NCI-H2227 treated with DMSO at 0.1 percent for 48 hours (cell line): Measurements from ENCODE around the gene S100A4.

Experiments used
- DNase-seq: peaks from one replicate; lab custom pipeline; 2025; lab: John Stamatoyannopoulos, UW

Gene S100A4

DNA sequence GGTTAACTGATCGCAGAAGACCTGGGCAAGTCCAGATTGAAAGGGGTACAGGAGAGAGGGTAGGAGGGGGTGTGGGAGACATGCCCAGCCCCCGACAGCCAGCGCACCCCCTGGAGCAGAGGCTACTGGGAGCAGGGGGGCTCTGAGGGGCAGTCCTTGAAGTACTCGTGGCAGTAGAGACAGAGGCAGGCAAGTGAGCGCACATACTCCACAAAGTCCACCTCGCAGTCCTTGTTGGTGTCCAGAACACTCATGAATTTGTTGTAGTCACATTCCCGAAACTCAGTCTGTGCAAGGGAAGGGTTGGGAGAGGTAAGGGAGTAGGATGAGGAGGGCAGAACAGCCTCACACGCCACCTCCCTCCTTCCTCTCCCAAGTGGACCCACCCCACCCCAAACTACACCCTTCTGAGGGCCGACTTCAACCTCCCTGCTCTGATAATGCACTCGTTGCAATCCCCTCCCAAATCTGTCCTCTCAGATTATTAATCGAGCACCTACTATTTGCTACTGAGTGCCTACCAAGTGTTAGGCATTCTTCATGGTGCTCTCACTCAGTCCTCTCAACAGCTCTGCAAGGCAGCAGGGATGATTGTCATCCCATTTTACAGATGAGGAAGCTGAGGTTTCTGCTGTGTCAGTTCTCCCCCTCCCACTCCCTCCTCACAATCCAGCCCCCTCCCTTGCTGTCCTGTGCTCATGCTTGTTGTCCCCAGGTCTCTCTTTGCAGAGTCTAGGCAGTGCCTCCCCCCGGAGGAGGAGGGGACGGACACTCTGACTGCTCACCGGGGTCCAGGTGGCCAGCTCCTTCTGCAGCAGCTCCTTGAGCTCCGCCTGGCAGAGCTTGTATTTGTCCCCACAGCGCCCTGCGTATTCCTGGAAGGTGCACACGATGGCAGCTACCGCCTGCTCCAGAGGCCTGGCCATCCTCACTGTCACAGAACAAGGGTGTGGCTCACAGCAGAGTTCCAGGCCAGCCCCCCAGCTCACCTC, 2.2 kb upstream of the S100A4 start:
- no peak for DNase-seq

DNA sequence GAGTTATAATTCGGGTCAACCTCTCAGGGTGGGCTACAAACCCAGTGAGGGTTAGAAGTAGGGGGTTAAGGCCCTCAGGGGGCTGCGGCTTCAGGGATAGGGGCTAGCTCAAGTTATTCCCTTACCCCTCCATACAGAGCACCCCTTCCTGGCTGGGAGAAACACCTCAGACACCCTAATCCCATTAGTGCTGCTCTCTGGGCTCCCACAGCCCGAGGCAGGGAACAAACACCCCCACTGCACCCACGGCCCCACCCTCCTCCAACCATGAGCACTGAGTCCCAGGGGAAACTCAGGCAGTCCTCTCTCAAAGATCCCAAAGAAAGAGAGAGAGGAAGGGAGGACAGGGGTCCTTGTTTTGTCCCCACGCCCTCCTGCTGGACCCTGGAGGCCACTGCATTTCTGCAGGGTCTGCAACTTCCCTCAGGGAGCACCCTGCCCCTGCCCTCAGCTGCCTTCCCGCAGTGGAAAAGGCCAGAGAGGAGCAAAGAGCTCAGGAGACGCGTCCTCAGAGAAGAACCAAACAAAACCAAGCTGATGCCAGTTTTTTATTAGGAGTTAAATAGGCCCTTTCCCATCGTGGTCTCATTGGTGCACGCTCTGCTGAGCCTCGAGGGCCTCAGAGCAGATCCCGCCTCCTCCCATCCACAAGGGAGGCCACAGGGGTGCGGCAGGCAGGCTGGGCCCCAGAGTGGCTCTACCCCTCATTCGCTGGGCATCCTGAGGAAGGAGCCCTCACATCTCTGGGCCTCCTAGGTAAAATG, 1.4 kb upstream of the S100A4 start:
- no peak for DNase-seq

DNA sequence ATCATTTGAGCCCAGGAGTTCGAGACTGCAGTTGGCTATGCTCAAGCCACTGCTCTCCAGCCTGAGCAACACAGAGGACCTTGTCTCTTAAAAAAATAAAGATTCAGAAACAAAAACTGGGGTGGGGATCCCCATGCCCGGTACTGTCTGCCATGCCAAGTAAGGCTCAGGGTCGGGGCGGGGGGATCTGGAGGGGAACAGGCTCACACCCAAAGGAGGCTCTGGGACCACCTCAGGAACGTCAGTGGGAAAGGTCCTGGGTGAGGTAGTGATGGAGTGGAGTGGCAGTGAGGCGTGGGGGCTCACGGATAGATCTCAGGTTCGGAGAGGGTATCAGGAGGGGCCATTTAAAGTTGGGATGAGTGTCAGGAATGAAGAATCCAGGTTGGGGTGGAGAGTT, 765 bp upstream of the S100A4 start:
- DNase-seq: no peak

DNA sequence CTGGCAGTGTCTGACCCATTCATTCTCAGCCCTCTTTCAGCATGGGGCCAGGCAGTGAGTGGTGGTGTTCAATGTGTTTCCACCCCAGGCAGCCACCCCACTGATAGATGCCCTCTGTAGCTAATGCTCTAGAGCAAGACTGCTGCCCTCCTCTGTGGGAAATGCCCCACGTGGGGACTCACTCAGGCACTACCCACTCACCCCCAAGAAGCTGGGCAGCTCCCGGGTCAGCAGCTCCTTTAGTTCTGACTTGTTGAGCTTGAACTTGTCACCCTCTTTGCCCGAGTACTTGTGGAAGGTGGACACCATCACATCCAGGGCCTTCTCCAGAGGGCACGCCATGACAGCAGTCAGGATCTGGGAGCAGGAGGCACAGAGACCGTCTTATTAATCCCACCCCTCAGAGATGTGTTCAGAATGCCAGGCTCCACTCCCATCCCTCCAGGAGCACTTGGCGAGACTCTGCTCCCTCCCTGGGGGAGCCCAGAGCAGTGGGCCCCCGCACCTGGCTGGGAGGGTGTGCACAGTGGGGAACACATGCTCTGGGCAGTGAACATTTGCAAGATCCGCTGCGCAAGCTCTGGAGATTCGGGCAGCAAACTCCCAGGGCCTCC, 1.0 kb downstream of the S100A4 start:
- DNase-seq: no peak

DNA sequence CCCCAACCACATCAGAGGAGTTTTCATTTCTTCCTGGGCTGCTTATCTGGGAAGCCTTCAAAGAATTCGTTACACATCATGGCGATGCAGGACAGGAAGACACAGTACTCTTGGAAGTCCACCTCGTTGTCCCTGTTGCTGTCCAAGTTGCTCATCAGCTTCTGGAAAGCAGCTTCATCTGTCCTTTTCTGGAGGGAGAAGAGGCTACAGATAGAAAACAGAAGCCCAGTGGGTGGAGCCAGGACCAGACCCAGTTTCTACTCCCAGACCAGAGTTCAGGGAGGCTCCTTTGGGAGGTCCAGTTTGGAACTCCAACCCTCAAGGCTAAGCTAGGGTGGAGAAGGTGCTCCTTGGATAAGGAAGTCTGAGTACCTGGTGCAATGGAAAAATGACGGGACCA, 1.9 kb downstream of the S100A4 start:
- DNase-seq: no peak

DNA sequence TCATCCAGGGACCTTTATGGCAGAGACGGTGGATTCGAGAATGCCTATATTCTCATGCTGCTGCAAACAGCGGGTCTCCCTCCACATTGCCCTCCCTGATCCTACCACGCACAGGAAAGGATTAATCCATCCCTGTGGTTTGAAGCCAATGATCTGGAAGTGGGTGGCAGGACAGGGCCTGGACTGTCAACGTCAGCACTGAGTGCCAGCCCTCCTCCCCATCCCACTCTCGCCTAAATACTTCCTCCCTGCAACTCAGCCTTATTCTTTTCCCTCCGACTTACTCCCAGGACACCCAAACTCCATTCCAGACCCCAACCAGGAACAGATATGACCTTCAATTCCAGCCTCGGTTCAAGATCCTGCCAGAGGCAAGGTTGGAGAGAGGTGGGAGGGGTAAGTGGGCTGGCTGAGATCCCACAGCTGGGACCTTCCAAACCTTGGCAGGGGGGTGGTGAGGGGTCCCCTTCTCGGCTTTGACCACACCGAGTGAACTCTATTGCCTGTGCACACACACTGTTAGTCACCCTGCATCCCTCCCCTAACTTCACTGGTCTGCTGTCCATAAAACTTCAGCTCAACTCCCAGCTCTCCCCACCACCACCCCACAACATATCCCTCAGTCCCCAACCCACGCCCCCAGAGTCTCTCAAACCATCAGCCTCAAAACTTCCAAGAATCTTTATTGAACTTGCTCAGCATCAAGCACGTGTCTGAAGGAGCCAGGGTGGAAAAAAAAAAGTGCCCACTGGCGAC, 2.5 kb downstream of the S100A4 start:
- no peak for DNase-seq

DNA sequence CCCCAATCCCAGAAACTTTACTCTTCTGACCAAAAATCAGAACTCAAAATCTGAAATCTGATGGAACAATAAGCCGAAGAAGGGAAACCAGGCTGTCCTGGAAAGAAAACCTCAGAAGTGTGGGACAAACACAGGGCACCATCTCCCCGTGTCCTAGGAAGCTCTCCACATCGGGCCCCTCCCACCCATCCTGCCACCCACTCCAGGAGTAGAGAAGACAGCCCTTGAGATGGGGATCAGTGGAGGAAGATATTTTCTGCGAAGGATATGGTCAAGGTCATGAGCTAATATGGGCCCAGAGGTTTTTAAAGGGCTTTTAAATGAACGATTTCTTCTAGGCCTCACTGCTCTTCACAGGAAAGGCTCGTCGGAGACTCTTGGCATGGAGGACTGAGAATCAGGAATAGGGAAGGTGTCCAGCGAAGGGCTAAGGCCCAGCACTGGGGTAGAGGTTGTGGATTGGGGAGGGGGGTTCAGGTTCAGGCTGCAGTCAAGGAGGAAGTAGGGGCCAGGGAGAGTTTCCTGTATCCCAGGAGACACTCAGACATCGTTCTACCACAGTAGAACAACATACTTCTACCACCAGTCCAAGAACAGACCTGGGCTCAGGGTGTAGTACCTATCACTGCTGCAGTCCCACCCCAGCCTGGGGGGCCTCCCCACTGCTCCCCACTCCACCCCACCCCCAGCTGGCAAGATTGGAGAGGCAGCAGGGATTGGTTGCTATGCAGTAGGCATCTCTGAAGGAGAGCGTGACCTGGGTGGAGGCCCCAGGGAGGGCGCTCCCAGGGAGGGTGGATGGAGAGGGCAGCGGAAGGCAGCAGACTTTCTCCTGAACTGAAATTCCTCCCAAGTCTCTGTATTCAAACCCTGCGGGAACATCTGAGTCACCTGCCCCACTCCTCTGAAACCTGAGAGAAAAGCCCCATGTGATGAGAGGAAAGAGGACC, 3.7 kb downstream of the S100A4 start:
- DNase-seq: no peak

DNA sequence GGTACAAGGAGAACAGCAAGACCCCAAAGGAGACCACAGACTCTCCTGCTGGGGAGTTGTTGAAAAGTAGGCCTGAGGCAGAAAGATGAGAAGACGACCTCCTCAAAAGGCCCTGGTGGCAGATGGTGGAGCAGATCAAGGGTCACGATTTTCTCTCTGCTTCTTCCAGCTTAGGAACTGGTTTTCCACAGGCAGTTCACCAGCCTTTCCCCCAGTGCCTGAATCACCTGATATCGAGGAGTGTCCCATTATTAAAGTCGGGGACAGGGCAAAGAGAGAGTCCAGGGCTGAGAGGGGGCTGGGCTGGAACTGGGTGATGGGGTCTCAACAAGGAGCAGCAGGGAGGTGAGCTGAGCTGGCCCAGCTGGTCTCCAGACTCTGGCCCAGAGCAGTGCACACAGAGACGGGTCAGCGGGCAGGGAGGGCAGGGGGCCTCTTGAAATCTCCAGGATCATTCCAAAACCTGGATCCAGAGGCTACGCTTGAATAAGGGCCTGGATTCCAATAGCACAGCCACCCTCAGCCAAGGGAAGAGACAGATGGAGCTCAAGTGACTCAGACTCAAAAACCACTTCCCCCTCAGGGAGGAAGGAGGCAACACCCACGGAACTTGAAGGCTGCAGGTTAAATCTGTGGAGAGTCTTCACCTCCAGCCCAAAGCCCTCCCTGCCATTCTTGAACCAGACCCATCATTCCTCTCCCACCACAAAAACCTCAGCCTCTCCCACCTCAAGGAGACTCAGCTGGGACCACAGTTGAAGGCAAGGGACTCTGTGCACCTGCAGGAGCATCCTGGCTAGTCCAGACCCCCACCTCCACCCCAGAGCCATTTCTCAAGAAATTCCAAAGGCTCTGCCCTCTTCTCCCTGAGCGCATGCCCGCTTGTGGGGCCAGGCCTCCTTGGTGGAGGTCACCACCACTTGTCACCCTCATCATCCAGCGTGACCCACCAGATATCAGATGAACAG, 4.9 kb downstream of the S100A4 start, which contains the start of gene S100A5:
Gene S100A5, minus strand, starts transcription at position 541 of the 968 bp plus-strand sequence. CDS start 743 bp downstream, outside the sequence.
- no peak for DNase-seq

DNA sequence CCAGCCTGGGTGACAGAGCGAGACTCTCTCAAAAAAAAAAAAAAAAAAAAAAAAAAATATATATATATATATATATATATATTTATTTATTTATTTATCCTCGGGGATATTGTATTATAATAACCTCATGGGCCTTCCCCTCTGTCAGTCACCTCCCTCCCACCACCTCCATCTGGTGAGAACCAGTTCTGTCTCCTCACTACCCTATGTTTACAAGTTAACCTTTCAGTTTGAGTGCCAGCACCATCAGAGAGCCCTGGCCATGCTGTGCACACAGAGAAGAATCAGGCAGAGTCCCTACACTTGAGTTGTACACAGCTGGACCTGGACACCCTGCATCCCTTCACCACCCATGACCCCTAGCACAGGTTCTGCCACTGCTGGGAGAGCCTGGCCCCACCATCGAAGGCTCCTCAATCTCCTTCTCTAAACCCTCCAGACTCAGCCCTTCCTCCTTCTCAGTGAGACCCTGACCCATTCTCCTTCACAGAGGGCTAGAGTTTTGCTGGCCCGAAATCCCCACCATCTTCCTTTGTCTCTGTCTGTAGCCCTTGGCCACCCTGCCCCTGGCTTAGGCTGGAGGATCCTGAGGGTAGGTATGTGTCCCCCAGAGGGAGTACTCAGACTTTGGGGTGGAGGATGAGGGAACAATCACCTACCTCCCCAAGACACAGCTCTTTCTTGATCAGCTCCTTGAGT, 6.1 kb downstream of the S100A4 start:
- no peak for DNase-seq

DNA sequence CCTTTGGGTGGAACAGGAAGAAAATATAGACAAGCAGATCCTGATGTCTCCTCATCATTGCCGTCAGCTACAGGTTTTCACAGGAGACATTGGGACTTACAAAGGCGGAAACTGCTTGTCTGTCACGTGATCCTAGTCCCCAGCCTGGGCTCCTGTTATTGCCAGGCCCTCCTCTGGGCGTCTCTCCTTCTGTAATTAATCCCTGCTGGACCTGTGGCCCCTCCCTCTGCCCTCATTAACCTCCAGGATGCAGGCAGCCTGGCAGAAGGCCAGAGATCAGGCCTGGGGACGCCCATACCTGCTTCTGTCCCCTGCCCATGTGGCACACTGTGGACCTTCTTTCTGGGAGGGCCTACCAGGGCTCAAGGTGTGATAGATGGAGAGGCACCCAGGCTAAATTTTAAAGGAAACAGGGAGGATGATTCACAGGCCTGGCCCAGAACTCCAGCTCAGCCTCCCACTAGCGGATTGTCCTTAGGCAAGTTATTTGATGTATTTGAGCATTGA, 7.2 kb downstream of the S100A4 start:
- DNase-seq: no peak

DNA sequence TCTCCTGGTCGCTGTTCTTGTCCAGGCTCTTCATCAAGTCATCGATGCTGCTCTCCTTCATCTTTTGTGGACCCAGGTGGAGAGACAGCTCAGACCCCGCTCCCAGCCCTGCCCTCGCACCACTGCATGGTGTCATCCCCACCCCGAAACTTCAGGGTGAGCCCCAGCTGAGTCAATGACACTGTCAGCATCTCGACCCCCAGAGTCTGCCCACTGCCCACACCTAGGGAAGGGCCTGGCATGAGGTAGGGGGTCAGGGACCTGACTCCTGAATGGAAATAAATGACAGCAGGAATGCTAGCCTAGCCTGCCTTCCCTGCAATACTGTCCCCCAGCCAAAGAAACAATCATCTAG, 8.3 kb downstream of the S100A4 start:
- no peak for DNase-seq

DNA sequence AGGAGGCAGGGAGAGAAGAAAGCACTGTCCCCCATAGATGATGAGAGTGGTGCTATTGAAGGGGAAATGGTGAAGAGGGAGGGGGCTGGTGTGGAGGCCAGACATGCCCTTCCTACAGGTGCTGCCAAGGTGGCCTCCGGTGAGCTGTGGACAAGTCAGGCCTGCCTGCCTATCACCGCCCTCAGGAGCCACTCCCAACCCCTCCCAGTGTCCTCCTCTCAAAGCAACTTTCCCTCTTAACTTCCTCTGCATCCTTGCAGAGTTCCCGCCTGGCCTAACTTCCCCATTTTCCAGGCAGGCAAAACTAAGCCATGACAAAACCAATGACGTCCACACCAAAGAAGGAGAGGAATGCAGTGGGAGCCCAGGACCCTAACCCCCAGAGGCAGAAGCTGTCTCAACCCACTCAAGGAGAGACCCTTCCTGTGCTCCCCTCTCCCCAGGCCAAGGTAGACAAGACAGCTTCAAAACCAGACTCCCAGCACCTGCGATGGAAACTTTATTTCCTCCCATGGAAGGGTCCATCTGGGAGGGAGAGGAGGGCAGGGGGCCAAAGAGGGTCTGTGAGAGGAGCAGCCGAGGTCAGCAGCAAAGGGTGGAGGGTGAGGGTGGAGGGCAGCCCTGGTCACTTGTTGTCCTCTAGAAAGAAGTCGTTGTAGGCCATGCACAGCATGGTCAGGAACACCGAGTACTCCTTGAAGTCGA, 8.8 kb downstream of the S100A4 start:
- DNase-seq: no peak

DNA sequence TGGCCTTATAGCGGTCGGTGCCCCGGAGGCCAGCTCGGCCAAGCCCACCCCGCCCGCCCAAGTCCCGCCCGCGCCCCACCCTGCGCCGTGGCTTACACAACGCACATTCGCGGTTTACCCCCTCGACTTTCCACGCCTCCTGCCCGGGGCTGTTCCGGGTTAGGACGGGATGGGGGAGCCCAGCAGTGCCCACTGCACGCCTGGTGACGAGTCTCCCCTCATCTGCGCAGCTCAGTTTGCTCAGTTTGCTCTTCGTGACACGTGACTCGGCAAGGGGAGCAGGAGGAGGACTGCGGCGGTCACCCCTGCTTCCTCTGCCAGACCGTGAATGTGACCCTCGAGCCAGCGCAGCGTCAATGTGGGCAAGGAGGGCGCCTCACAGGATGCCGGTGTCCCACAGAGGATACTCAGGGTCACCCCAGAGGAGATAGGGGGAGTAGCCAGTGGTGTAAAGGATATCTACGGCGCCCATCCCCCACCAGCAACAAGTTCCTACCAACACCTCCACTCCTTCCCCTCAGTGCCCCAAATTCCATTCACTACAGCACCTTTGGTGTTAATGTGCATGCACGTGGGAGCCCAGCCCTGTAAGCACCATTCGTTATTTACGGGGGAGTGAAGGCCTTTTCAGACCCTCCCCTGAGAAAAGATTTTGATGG, 9.5 kb downstream of the S100A4 start:
- peak; percentile 42 for DNase-seq

DNA sequence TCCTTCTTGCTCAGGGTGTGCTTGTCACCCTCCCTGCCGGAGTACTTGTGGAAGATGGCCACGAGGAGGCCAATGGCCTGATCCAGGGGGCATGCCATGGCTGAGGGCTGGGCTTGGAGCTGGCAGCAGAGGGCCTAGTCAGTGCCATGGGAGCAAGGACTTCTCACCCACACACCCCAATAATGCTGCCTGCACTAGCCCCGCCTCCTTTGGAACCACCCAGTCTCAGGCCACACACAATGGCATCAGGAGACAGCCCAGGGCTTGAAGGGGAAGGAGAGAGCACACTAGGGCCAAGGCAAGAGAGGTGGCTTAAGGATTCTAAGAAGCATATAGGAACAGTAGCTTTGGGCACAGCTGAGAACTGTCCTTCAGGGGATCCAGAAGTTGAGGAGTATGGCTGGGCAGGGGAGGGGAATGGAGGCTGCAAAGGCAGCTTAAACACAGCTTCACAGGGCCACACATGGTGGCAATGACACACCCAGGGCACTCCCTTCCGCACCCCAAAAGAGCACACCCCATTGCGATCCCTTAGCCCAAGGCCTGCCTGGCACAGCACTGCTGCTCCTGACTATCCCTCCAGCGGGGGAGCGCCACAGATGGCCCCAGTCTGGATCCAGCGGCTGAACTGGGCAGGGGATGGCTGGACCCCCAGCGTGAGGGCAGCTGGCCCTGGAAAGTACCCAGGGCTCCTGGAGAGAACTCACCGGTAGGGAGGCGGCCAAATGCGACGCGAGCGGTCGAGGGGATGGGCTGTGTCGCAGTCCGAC, 10.2 kb downstream of the S100A4 start, which contains the start of gene S100A6:
Gene S100A6, minus strand, starts transcription at position 750 of the 770 bp plus-strand sequence. Its CDS starts 652 bp downstream, at position 98.
- DNase-seq: no peak

DNA sequence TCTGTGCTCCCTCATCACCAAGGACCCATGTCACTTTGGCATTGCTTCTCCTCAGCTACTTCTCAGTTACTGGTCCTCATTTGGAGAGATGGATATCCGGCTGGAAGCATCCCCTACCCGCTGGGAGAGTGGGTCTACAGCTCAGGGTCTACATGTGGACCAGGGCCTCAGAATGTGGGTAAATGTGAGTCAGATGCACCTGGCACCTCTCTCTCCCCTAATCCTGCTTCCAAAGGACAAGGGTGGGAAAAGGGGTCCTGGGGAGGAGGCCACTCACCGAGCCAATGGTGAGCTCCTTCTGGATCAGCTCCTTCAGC, 10.7 kb downstream of the S100A4 start:
- no peak for DNase-seq

DNA sequence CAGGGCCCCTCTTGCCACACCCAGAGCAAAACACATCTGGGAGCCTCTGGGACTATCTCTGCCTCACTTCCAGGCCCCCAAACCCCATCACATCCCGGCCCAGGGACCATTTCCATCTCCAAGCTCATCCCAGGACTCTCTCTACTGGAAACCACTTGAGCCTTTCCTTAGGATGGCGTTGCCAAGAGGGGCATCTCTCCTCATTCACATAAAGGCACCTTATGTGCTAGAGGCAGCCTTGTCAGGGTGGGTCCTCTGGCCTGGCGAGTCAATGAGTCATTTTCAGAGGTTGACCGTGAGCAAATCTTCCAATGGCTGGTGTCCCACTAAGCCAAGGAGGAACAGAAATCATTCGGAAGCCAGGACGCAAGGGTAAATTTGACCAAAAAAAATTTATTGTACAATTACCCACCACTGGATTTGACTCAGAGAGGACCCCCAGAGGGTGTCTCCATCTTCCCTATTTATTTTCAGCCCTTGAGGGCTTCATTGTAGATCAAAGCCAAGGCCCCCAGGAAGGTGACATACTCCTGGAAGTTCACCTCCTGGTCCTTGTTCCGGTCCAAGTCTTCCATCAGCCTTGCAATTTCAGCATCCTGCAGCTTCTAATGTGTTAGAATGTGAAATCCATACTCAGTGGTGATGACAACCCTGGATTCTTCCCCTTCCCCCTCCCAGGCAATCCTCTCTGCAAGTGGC, 11.2 kb downstream of the S100A4 start:
- DNase-seq: no peak
